NK-92 (cell line): Measurements from ENCODE around the gene ZFAND3.

Experiments
- DNase-seq: peaks from one replicate; lab custom pipeline; 2025; ENCODE audit not compliant: unreplicated experiment; lab: John Stamatoyannopoulos, UW

ZFAND3 gene

GRCh38 chr6:37794825-37795224, 24.7 kb upstream of the ZFAND3 start:
- no peak for DNase-seq

GRCh38 chr6:37798436-37799262, 20.9 kb upstream of the ZFAND3 start:
- no peak for DNase-seq

GRCh38 chr6:37799263-37799644, 20.3 kb upstream of the ZFAND3 start:
- DNase-seq: no peak

GRCh38 chr6:37800703-37801604, 18.6 kb upstream of the ZFAND3 start:
- DNase-seq: no peak

- no peak for DNase-seq
These were observed 18.0 kb upstream of the ZFAND3 start for GRCh38 chr6:37801605-37801940.

- no peak for DNase-seq
These were observed 16.7 kb upstream of the ZFAND3 start for GRCh38 chr6:37802810-37803209.

GRCh38 chr6:37804586-37804985, 14.9 kb upstream of the ZFAND3 start:
- no peak for DNase-seq

- no peak for DNase-seq
These were observed 13.3 kb upstream of the ZFAND3 start for GRCh38 chr6:37806213-37806612.

GRCh38 chr6:37807656-37808055, 11.9 kb upstream of the ZFAND3 start:
- DNase-seq: no peak

GRCh38 chr6:37809197-37809543, 10.4 kb upstream of the ZFAND3 start:
- DNase-seq: no peak

- no peak for DNase-seq
These were observed 6.7 kb upstream of the ZFAND3 start for GRCh38 chr6:37812841-37813240.

- no peak for DNase-seq
These were observed 5.2 kb upstream of the ZFAND3 start for GRCh38 chr6:37814374-37814773.

- DNase-seq: no peak
These were observed 2.7 kb upstream of the ZFAND3 start for GRCh38 chr6:37816599-37817375.

- peak; percentile 70 for DNase-seq
These were observed 871 bp upstream of the ZFAND3 start for GRCh38 chr6:37818536-37819176.

- DNase-seq: no peak
These were observed 533 bp downstream of the ZFAND3 start for GRCh38 chr6:37819802-37820717.

GRCh38 chr6:37820718-37821079, 1.2 kb downstream of the ZFAND3 start:
- no peak for DNase-seq

- no peak for DNase-seq
These were observed 1.9 kb downstream of the ZFAND3 start for GRCh38 chr6:37821446-37821845.

GRCh38 chr6:37822851-37823682, 3.5 kb downstream of the ZFAND3 start:
- DNase-seq: no peak

GRCh38 chr6:37824170-37824569, 4.6 kb downstream of the ZFAND3 start:
- DNase-seq: no peak
